ENCODE measurements around the gene RPL15. TPM values are rescaled to one million over a fixed set of nuclear protein-coding genes. Genes with fewer than 3 reads are reported as not detected.

The RPL15 gene
- total and polyA plus RNA-seq, 2 of the 13 experiments (the other 11 are each of a cell fraction or from before 2014, with no cell fraction given), result 1,297 to 3,693 TPM

GRCh38 chr3:23916886-23917678 lies at the start of gene RPL15, which contains the start of gene NKIRAS1 (continued):
- TF ChIP-seq, protein P1, sequence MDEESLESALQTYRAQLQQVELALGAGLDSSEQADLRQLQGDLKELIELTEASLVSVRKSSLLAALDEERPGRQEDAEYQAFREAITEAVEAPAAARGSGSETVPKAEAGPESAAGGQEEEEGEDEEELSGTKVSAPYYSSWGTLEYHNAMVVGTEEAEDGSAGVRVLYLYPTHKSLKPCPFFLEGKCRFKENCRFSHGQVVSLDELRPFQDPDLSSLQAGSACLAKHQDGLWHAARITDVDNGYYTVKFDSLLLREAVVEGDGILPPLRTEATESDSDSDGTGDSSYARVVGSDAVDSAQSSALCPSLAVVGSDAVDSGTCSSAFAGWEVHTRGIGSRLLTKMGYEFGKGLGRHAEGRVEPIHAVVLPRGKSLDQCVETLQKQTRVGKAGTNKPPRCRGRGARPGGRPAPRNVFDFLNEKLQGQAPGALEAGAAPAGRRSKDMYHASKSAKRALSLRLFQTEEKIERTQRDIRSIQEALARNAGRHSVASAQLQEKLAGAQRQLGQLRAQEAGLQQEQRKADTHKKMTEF (CRISPR knock-in tag; IDR thresholded peaks at IDR 0.05), result peak; percentile 86; the same call in 1 of the 2 replicates
- TF ChIP-seq ZNF530 (CRISPR knock-in tag; IDR thresholded peaks at IDR 0.05; ENCODE audit: low read depth) (no peak), ZNF512 (CRISPR knock-in tag; IDR thresholded peaks at IDR 0.05) (peak; percentile 63; the same call in 1 of the 2 replicates), POGZ (CRISPR knock-in tag; IDR thresholded peaks at IDR 0.05) (0 out of 2 replicates have a peak, but pooled peaks have one; percentile 47), ZNF205 (CRISPR knock-in tag; IDR thresholded peaks at IDR 0.05) (peak; percentile 92), PLRG1 (conservative IDR thresholded peaks at IDR 0.05) (no peak), ZNF160 (CRISPR knock-in tag; IDR thresholded peaks at IDR 0.05) (no peak), ISL2 (CRISPR knock-in tag; IDR thresholded peaks at IDR 0.05) (no peak; the same call in none of the 2 replicates), TEAD3 (CRISPR knock-in tag; optimal IDR thresholded peaks at IDR 0.05; ENCODE audit: borderline replicate concordance) (peak; percentile 90), ZNF580 (CRISPR knock-in tag; IDR thresholded peaks at IDR 0.05; ENCODE audit: borderline replicate concordance, low read depth) (peak; percentile 64; the same call in 1 of the 2 replicates), FOXM1 (CRISPR knock-in tag; IDR thresholded peaks at IDR 0.05) (peak; percentile 25; the same call in 1 of the 2 replicates)
- TF ChIP-seq, protein P2, sequence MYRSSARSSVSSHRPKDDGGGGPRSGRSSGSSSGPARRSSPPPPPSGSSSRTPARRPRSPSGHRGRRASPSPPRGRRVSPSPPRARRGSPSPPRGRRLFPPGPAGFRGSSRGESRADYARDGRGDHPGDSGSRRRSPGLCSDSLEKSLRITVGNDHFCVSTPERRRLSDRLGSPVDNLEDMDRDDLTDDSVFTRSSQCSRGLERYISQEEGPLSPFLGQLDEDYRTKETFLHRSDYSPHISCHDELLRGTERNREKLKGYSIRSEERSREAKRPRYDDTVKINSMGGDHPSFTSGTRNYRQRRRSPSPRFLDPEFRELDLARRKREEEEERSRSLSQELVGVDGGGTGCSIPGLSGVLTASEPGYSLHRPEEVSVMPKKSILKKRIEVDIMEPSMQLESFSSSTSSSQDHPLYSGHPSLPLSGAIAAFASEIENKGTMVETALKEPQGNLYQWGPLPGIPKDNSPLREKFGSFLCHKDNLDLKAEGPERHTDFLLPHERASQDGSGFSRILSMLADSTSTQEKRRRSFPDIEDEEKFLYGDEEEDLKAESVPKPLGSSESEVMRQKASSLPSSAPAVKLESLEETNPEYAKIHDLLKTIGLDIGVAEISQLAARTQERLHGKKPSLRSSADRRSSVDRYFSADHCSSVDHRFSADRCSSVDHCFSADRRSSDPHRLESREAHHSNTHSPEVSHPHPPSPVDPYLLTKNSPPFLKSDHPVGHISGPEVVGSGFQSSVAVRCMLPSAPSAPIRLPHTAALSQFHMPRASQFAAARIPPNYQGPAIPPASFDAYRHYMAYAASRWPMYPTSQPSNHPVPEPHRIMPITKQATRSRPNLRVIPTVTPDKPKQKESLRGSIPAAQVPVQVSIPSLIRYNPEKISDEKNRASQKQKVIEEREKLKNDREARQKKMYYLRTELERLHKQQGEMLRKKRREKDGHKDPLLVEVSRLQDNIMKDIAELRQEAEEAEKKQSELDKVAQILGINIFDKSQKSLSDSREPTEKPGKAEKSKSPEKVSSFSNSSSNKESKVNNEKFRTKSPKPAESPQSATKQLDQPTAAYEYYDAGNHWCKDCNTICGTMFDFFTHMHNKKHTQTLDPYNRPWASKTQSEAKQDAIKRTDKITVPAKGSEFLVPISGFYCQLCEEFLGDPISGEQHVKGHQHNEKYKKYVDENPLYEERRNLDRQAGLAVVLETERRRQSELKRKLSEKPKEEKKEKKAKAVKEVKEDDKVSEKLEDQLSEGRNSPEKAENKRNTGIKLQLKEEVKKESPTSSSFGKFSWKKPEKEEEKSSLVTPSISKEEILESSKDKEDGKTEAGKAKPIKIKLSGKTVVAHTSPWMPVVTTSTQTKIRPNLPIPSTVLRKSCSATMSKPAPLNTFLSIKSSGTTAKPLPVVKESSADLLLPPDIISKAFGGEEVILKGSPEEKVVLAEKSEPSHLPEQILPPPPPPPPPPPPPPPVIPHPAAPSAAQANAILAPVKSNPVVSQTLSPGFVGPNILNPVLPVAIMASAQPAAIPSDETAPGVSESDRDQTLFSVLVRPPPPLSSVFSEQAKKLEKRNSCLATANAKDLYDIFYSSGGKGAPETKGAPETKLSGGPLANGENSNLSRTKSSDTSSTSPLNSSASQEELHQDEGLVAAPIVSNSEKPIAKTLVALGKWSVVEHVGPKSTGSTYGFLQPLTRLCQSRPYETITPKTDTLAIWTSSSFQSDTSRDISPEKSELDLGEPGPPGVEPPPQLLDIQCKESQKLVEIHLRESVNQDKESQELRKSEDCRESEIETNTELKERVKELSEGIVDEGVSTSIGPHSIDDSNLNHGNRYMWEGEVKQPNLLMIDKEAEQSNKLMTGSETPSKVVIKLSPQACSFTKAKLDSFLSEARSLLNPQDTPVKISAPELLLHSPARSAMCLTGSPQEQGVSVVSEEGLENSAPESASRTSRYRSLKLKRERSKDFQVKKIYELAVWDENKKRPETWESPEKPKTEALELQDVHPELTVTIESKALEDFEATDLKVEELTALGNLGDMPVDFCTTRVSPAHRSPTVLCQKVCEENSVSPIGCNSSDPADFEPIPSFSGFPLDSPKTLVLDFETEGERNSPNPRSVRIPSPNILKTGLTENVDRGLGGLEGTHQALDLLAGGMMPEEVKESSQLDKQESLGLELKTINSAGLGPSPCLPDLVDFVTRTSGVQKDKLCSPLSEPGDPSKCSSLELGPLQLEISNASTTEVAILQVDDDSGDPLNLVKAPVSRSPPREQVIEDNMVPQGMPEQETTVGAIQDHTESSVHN (CRISPR knock-in tag; IDR thresholded peaks at IDR 0.05), result no peak
- TF ChIP-seq, protein P3, sequence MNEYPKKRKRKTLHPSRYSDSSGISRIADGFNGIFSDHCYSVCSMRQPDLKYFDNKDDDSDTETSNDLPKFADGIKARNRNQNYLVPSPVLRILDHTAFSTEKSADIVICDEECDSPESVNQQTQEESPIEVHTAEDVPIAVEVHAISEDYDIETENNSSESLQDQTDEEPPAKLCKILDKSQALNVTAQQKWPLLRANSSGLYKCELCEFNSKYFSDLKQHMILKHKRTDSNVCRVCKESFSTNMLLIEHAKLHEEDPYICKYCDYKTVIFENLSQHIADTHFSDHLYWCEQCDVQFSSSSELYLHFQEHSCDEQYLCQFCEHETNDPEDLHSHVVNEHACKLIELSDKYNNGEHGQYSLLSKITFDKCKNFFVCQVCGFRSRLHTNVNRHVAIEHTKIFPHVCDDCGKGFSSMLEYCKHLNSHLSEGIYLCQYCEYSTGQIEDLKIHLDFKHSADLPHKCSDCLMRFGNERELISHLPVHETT (CRISPR knock-in tag; conservative IDR thresholded peaks at IDR 0.05), result peak; percentile 64; the same call in 1 of the 2 replicates
